HL-60 (cell line): Measurements from ENCODE around the gene PLAGL1.

Source experiments
- GABPA ChIP-seq: IDR thresholded peaks from 2 replicates; pipeline ENCODE4 v1.6.1; 2012; ENCODE audit warnings: low read depth
- POLR2AphosphoS5 ChIP-seq: IDR thresholded peaks from 2 replicates; pipeline ENCODE4 v1.6.1; 2012; ENCODE audit warnings: low read depth
- TF ChIP-seq, protein P1 (sequence below): IDR thresholded peaks from one replicate; pipeline ENCODE4 v1.5.1; 2011; ENCODE audit warnings: low read length, control low read depth, inconsistent platforms; ENCODE audit not compliant: insufficient read depth
- TF ChIP-seq, protein P2 (sequence below): IDR thresholded peaks from 2 replicates; pipeline ENCODE4 v1.6.1; 2012; ENCODE audit warnings: low read depth; ENCODE audit not compliant: insufficient replicate concordance

DNA sequence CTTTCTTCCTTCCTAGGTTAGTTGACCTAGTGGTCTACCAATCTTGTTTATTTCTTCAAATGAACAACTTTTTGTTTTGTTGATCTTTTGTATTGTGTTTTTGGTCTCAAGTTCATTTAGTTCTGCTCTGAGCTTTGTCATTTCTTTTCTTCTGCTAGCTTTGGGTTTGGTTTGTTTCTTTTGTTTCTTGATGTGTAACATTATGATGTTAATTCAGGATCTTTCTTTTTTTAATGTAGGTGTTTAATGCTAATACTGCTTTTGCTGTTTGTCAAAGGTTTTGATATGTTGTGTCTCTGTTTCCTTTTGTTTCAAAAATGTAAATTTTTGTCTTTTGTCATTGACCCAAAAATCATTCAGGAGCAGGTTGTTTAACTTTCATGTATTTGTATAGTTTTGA lies 78.1 kb downstream of the PLAGL1 start:
- TF ChIP-seq, protein P1, sequence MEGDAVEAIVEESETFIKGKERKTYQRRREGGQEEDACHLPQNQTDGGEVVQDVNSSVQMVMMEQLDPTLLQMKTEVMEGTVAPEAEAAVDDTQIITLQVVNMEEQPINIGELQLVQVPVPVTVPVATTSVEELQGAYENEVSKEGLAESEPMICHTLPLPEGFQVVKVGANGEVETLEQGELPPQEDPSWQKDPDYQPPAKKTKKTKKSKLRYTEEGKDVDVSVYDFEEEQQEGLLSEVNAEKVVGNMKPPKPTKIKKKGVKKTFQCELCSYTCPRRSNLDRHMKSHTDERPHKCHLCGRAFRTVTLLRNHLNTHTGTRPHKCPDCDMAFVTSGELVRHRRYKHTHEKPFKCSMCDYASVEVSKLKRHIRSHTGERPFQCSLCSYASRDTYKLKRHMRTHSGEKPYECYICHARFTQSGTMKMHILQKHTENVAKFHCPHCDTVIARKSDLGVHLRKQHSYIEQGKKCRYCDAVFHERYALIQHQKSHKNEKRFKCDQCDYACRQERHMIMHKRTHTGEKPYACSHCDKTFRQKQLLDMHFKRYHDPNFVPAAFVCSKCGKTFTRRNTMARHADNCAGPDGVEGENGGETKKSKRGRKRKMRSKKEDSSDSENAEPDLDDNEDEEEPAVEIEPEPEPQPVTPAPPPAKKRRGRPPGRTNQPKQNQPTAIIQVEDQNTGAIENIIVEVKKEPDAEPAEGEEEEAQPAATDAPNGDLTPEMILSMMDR = no peak
- TF ChIP-seq POLR2AphosphoS5 (no peak), GABPA (no peak)
- TF ChIP-seq, protein P2, sequence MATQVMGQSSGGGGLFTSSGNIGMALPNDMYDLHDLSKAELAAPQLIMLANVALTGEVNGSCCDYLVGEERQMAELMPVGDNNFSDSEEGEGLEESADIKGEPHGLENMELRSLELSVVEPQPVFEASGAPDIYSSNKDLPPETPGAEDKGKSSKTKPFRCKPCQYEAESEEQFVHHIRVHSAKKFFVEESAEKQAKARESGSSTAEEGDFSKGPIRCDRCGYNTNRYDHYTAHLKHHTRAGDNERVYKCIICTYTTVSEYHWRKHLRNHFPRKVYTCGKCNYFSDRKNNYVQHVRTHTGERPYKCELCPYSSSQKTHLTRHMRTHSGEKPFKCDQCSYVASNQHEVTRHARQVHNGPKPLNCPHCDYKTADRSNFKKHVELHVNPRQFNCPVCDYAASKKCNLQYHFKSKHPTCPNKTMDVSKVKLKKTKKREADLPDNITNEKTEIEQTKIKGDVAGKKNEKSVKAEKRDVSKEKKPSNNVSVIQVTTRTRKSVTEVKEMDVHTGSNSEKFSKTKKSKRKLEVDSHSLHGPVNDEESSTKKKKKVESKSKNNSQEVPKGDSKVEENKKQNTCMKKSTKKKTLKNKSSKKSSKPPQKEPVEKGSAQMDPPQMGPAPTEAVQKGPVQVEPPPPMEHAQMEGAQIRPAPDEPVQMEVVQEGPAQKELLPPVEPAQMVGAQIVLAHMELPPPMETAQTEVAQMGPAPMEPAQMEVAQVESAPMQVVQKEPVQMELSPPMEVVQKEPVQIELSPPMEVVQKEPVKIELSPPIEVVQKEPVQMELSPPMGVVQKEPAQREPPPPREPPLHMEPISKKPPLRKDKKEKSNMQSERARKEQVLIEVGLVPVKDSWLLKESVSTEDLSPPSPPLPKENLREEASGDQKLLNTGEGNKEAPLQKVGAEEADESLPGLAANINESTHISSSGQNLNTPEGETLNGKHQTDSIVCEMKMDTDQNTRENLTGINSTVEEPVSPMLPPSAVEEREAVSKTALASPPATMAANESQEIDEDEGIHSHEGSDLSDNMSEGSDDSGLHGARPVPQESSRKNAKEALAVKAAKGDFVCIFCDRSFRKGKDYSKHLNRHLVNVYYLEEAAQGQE = no peak
